Chondrocyte (in vitro differentiated cells): Measurements from ENCODE around the gene WDR18. TPM values are rescaled to one million over a fixed set of nuclear protein-coding genes. Genes with fewer than 3 reads are reported as not detected.

Experiments
- DNase-seq: peaks from one replicate; pipeline ENCODE4 v3.0.0; 2021; ENCODE audit warnings: mixed read lengths, low spot score
- H3K27ac Mint-ChIP-seq: one replicate; pipeline ENCODE4 v1.8.0; 2021; ENCODE audit warnings: mild to moderate bottlenecking, moderate library complexity, mixed read lengths; ENCODE audit not compliant: unreplicated experiment
- H3K27me3 Mint-ChIP-seq: 2 replicates; pipeline ENCODE4 v1.8.0; 2021; ENCODE audit warnings: low read depth, mixed read lengths
- H3K36me3 Mint-ChIP-seq: 2 replicates; pipeline ENCODE4 v1.8.0; 2021; ENCODE audit warnings: low read depth, mixed read lengths
- H3K4me1 Mint-ChIP-seq: 2 replicates; pipeline ENCODE4 v1.8.0; 2021; ENCODE audit warnings: low read depth, mild to moderate bottlenecking, mixed read lengths
- H3K4me3 Mint-ChIP-seq: one replicate; pipeline ENCODE4 v1.8.0; 2021; ENCODE audit warnings: mild to moderate bottlenecking, moderate library complexity, mixed read lengths; ENCODE audit not compliant: unreplicated experiment
- H3K9me3 Mint-ChIP-seq: 2 replicates; pipeline ENCODE4 v1.8.0; 2021; ENCODE audit warnings: low read depth, mixed read lengths
- total RNA-seq: library from RNA; stranded (reverse); gene quantifications from 3 replicates; pipeline ENCODE4 v1.2.1, GENCODE V29; 2021
- TF ChIP-seq, protein P1 (sequence below): fragments of 200-600 bp; sonication (generic); IDR thresholded peaks from 2 replicates; pipeline ENCODE4 v1.5.0; 2021; ENCODE audit warnings: antibody characterized with exemption, mild to moderate bottlenecking, moderate library complexity

Gene WDR18
- total RNA-seq, 1 donor from 2014 or later, result 48.5 TPM

DNA sequence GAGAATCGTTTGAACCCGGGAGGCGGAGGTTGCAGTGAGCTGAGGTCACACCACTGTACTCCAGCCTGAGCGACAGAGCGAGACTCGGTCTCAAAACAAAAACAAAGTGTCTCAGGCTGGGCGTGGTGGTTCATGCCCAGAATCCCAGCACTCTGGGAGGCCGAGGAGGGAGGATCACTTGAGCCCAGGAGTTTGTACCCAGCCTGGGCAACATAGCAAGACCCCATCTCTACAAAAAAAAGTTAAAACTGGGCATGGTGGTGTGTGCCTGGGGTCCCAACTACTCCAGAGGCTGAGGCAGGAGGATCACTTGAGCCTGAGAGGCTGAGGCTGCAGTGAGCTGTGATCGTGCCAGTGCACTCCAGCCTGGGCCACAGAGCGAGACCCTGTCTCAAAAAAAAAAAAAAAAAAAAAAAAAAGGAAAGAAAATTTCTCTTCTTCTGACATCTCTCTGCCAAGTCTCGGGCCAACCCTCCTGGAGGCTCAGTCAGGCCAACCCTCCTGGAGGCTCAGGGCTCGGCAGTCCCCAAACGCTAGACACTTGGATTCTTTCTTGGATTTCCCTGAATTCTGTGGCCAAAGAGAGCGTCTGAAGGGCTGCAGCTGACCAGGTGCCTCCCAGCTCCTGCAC, 32.0 kb upstream of the WDR18 start:
- Mint-ChIP-seq H3K36me3 (no peaks in the 10 kb centered on the region), H3K27me3 (no peaks in the 10 kb centered on the region), H3K27ac (peak overlapping the region; percentile 69), H3K4me3 (no peak overlapping the region), H3K9me3 (no peaks in the 10 kb centered on the region), H3K4me1 (peaks cover 10% of the 10 kb centered on the region)
- TF ChIP-seq, protein P1, sequence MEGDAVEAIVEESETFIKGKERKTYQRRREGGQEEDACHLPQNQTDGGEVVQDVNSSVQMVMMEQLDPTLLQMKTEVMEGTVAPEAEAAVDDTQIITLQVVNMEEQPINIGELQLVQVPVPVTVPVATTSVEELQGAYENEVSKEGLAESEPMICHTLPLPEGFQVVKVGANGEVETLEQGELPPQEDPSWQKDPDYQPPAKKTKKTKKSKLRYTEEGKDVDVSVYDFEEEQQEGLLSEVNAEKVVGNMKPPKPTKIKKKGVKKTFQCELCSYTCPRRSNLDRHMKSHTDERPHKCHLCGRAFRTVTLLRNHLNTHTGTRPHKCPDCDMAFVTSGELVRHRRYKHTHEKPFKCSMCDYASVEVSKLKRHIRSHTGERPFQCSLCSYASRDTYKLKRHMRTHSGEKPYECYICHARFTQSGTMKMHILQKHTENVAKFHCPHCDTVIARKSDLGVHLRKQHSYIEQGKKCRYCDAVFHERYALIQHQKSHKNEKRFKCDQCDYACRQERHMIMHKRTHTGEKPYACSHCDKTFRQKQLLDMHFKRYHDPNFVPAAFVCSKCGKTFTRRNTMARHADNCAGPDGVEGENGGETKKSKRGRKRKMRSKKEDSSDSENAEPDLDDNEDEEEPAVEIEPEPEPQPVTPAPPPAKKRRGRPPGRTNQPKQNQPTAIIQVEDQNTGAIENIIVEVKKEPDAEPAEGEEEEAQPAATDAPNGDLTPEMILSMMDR, result no peak
- DNase-seq, result no peak

DNA sequence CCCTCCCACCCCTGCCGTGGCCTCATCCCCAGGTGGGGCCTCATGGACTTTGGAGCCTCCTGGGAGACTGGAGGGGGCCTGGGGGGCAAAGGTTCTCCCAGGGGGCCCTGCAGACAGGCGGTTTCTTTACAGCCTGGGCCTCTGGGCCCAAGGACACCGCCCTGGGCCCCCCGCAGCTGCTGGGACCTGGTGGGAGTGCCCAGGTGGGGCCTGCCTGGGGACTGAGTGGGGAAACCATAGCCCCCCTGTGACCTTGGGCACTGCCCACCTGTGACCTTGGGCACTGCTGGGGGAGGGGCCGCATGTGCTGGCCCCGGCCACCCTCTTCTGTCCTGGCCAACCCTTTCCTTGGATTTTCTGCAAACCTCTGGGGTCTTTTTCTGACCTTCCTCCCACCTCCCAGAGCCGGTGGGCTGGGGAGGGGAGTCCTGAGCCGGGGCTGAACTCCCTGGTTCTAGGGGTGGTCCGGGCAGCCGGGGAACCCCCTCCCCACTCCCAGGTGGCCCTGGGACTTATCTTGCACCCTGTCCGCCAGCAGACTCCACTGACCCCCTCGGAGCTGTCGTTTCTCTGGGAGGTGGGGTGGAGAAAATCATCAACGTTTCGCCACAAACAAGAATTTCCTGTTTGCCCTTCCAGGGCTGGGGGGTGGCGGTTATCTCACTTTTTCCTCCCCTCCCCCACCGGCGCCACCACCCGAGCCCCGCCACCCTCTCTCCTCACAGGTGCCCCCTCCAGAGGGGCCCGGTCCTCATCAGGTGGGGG, 31.3 kb upstream of the WDR18 start:
- no peaks in the 10 kb centered on the region for H3K27me3 Mint-ChIP-seq
- DNase-seq, result no peak
- H3K4me3 Mint-ChIP-seq, result no peak overlapping the region
- H3K9me3 Mint-ChIP-seq, result no peaks in the 10 kb centered on the region
- H3K36me3 Mint-ChIP-seq, result no peaks in the 10 kb centered on the region
- TF ChIP-seq, protein P1, result no peak
- peaks cover 10% of the 10 kb centered on the region for H3K4me1 Mint-ChIP-seq
- no peak overlapping the region for H3K27ac Mint-ChIP-seq

DNA sequence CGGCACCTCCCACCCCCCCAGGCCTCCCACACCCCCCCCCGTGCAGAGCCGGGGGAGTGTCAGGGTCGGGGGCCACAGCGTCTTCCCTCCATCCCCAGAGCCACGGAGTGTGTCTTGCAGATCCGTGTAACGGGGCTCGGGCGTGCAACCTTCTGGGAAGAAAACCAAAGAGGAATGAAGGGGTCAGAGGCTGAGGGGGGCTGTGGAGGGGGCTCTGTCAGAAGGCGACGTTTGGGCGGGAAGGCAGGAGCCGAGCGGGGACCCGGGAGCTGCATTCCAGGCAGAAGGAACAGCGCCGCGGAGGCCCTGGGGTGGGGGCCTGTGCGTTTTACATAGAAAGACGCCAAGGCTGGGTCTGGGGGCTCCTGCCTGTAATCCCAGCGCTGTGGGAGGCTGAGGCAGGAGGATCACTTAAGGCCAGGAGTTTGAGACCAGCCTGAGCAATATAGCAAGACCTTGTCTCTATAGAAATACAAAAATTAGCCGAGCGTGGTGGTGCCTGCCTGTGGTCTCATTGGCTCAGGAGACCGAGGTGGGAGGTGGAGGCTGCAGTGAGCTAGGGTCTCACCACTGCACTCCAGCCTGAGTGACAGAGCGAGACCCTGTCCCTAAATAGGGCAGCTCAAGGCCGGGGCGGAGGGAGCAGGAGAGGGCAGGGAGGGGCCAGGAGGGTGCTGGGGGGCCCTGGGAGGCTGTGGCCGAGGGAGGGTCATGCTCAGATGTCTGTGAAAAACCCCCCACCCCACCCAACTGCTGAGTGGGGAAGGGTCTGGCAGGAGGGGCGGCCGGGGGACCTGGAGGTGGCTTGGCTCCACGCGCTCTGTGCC, 30.5 kb upstream of the WDR18 start:
- no peaks in the 10 kb centered on the region for H3K36me3 Mint-ChIP-seq
- TF ChIP-seq, protein P1, result no peak
- peaks cover 10% of the 10 kb centered on the region for H3K4me1 Mint-ChIP-seq
- no peaks in the 10 kb centered on the region for H3K27me3 Mint-ChIP-seq
- H3K9me3 Mint-ChIP-seq, result no peaks in the 10 kb centered on the region
- no peak for DNase-seq
- no peak overlapping the region for H3K27ac Mint-ChIP-seq
- H3K4me3 Mint-ChIP-seq, result no peak overlapping the region

DNA sequence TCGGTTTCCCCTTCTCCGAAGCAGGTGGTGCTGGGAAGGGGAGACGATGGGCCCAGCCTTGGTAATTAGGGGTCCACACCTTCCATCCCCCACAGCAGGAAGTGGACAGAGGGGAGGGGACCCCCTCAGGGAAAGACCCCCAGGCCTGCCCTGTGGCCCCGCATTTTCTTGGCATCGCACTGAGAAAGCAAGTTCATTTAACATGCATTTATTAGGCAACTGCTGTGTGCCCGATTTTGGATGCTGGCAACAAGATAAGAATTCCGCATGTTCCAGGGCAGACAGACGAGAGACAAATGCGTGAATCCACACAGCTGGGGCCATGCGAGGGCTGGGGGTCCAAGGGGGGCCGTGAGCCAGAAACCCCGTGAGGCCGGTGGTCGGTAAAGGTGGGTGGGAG, 29.9 kb upstream of the WDR18 start:
- H3K36me3 Mint-ChIP-seq, result no peaks in the 10 kb centered on the region
- TF ChIP-seq, protein P1, result no peak
- H3K4me3 Mint-ChIP-seq, result no peak overlapping the region
- no peaks in the 10 kb centered on the region for H3K27me3 Mint-ChIP-seq
- peaks cover 10% of the 10 kb centered on the region for H3K4me1 Mint-ChIP-seq
- H3K9me3 Mint-ChIP-seq, result no peaks in the 10 kb centered on the region
- H3K27ac Mint-ChIP-seq, result no peak overlapping the region
- no peak for DNase-seq
